K562 (cell line): ENCODE results near the gene IFRD1. TPM values are rescaled to one million over a fixed set of nuclear protein-coding genes. Genes with fewer than 3 reads are reported as not detected.

Experiments used
- ATAC-seq: fragments of 200-7000 bp; cut with Tn5 transposase; 3 replicates; pipeline ENCODE4 v1.9.1; 2020; ENCODE audit warnings: moderate library complexity
- BruUV-seq: library from RNA; stranded (reverse); fragments of 400-500 nt; replicated peaks from 2 replicates; lab custom pipeline; 2021; lab: Mats Ljungman, UMichigan
- CTCF ChIA-PET: fragments of 300-600 bp; formaldehyde crosslinking; extraction: SDS; loops from one replicate; lab custom pipeline; 2021; ENCODE audit warnings: low intra/inter-chr PET ratio; lab: Yijun Ruan, JAX
- POLR2A ChIA-PET: fragments of 300-600, 350-650 bp; sonication (Branson Sonifier 250); formaldehyde crosslinking; extraction: SDS; loops from one replicate; lab custom pipeline; 2021; ENCODE audit warnings: antibody characterized with exemption, inconsistent platforms; lab: Yijun Ruan, JAX
- DNase-seq, 4 experiments: peaks; one replicate each; pipeline versions ENCODE4 v3.0.0 to v3.0.0-alpha.2; 2011 to 2018; ENCODE audit warnings: low spot score in 3 of 4, mixed read lengths in 3 of 4; ENCODE audit errors: extremely low read depth in 1 of 4
- FAIRE-seq: peaks from 2 replicates; lab custom pipeline; 2011; peaks lifted over from hg19 to GRCh38; lab: Jason Lieb, UNC
- H2AFZ ChIP-seq: 2 replicates; pipeline ENCODE4 v1.6.0; 2011; ENCODE audit warnings: low read depth, low read length, control low read depth, inconsistent platforms
- H3K27ac ChIP-seq: fragments of 200-600 bp; 3 replicates; pipeline ENCODE4 v1.8.0; 2011; ENCODE audit warnings: low read depth, mild to moderate bottlenecking, control low read depth, inconsistent platforms, low read length, moderate library complexity, mixed read lengths; ENCODE audit errors: extremely low read depth
- H3K27me3 ChIP-seq, 2 experiments: fragments of 300-600 bp in 1 of 2; 2 replicates in 1 of 2; 3 replicates in 1 of 2; pipeline versions ENCODE4 v1.6.0 to v1.8.0; 2011; ENCODE audit warnings: inconsistent platforms in 2 of 2, low read length in 2 of 2, mild to moderate bottlenecking in 1 of 2, mixed read lengths in 1 of 2, moderate library complexity in 1 of 2; ENCODE audit not compliant: control insufficient read depth in 2 of 2, insufficient read depth in 2 of 2
- H3K36me3 ChIP-seq: fragments of 300-600 bp; 3 replicates; pipeline ENCODE4 v1.8.0; 2011; ENCODE audit warnings: mild to moderate bottlenecking, low read length, inconsistent platforms; ENCODE audit not compliant: control insufficient read depth, insufficient read depth
- H3K4me1 ChIP-seq, 2 experiments: fragments of 200-600 bp in 1 of 2; replicated peaks in 1 of 2; 2 replicates in 1 of 2; 3 replicates in 1 of 2; pipeline versions ENCODE4 v1.5.1 to v1.8.0; 2011; ENCODE audit warnings: inconsistent platforms in 2 of 2, low read length in 2 of 2, mild to moderate bottlenecking in 1 of 2, mixed read lengths in 1 of 2, moderate library complexity in 1 of 2; ENCODE audit not compliant: control insufficient read depth in 2 of 2, insufficient read depth in 2 of 2
- H3K4me2 ChIP-seq: 2 replicates; pipeline ENCODE4 v1.6.1; 2011; ENCODE audit warnings: low read length, control low read depth, inconsistent platforms, mixed read lengths; ENCODE audit not compliant: insufficient read depth
- H3K4me3 ChIP-seq: fragments of 200-600 bp; sonication (generic), shearing (Covaris generic); 2 replicates; pipeline ENCODE4 v1.5.1; 2016; ENCODE audit warnings: control low read depth, inconsistent platforms
- H3K79me2 ChIP-seq: fragments of 200-600 bp; 3 replicates; pipeline ENCODE4 v1.8.0; 2011; ENCODE audit warnings: low read length, inconsistent platforms; ENCODE audit not compliant: control insufficient read depth, insufficient read depth
- H3K9ac ChIP-seq, 2 experiments: 2 replicates each; pipeline versions ENCODE4 v1.6.0 to v1.6.1; 2011; ENCODE audit warnings: low read depth in 2 of 2, low read length in 2 of 2, control low read depth in 1 of 2, inconsistent platforms in 1 of 2, mild to moderate bottlenecking in 1 of 2, mixed read lengths in 1 of 2; ENCODE audit not compliant: insufficient read depth in 1 of 2
- H3K9me1 ChIP-seq: one replicate; pipeline ENCODE4 v1.6.0; 2011; ENCODE audit warnings: inconsistent platforms, mild to moderate bottlenecking, low read length, moderate library complexity; ENCODE audit not compliant: control insufficient read depth, insufficient read depth
- H3K9me3 ChIP-seq: replicated peaks from 2 replicates; pipeline ENCODE4 v1.5.1; 2011; ENCODE audit warnings: low read depth, low read length, inconsistent platforms; ENCODE audit not compliant: control insufficient read depth, insufficient read depth
- H4K20me1 ChIP-seq: replicated peaks from 2 replicates; pipeline ENCODE4 v1.6.1; 2011; ENCODE audit warnings: low read length, inconsistent platforms, mixed read lengths; ENCODE audit not compliant: control insufficient read depth, insufficient read depth
- ATF3 ChIP-seq, 2 experiments: fragments of 450-650 bp in 1 of 2; sonication (generic) in 1 of 2; formaldehyde crosslinking in 1 of 2; IDR thresholded peaks in 1 of 2; conservative IDR thresholded peaks in 1 of 2; 2 replicates each; pipeline versions ENCODE4 v1.6.1 to v1.8.1; 2016 to 2023; ENCODE audit warnings: mild to moderate bottlenecking in 2 of 2, moderate library complexity in 2 of 2, inconsistent platforms in 1 of 2, missing genetic modification reagents in 1 of 2
- BACH1 ChIP-seq: fragments of 200-800 bp; sonication (Bioruptor generic); IDR thresholded peaks from 2 replicates; pipeline ENCODE4 v1.6.1; 2016; ENCODE audit warnings: missing genetic modification characterization, missing compliant biosample characterization
- BRF1 ChIP-seq: IDR thresholded peaks from 3 replicates; pipeline ENCODE4 v1.6.1; 2011; ENCODE audit warnings: borderline replicate concordance, mild to moderate bottlenecking; ENCODE audit not compliant: insufficient read length; ENCODE audit errors: extremely low read depth
- CHD4 ChIP-seq: fragments of 200-600 bp; sonication (generic); IDR thresholded peaks from 3 replicates; pipeline ENCODE4 v1.6.1; 2012; ENCODE audit warnings: low read depth, mild to moderate bottlenecking, mixed read lengths, low read length, inconsistent platforms; ENCODE audit not compliant: insufficient read depth, insufficient replicate concordance, poor library complexity, severe bottlenecking
- E2F4 ChIP-seq: sonication (generic); formaldehyde crosslinking; IDR thresholded peaks from 2 replicates; pipeline ENCODE4 v1.8.0; 2022; ENCODE audit warnings: mild to moderate bottlenecking, low read depth, missing genetic modification reagents
- HNRNPK ChIP-seq: fragments of 200-400 bp; formaldehyde crosslinking; IDR thresholded peaks from one replicate; pipeline ENCODE4 v1.6.1; 2018; ENCODE audit warnings: mild to moderate bottlenecking, low read depth, low read length; ENCODE audit not compliant: poor library complexity, severe bottlenecking
- MEF2A ChIP-seq: IDR thresholded peaks from 2 replicates; pipeline ENCODE4 v1.6.1; 2011; ENCODE audit warnings: low read depth, mild to moderate bottlenecking, low read length, moderate library complexity; ENCODE audit not compliant: control insufficient read depth
- NR3C1 ChIP-seq: sonication (generic); formaldehyde crosslinking; IDR thresholded peaks from 2 replicates; pipeline ENCODE4 v1.8.1; 2022; ENCODE audit warnings: missing genetic modification reagents
- PKNOX1 ChIP-seq: fragments of 450-650 bp; IDR thresholded peaks from 2 replicates; pipeline ENCODE4 v1.6.1; 2016
- PPARD ChIP-seq: fragments of 250-450 bp; sonication (Bioruptor Pico); IDR thresholded peaks from 2 replicates; pipeline ENCODE4 v1.8.0; 2022; ENCODE audit warnings: inconsistent platforms, mild to moderate bottlenecking, moderate library complexity
- SRSF9 ChIP-seq: fragments of 200-400 bp; formaldehyde crosslinking; IDR thresholded peaks from 2 replicates; pipeline ENCODE4 v1.6.1; 2017; ENCODE audit warnings: low read depth, low read length, borderline replicate concordance
- THRA ChIP-seq: fragments of 450-650 bp; IDR thresholded peaks from 2 replicates; pipeline ENCODE4 v1.6.1; 2017; ENCODE audit warnings: mild to moderate bottlenecking, moderate library complexity
- VEZF1 ChIP-seq: fragments of 200-800 bp; sonication (Bioruptor generic); IDR thresholded peaks from 2 replicates; pipeline ENCODE4 v1.6.1; 2017; ENCODE audit warnings: missing genetic modification characterization, missing compliant biosample characterization
- WGBS: fragments of 100-300 bp; shearing (Covaris generic); methylation state at CpG from one replicate; pipeline ENCODE4 v1.1.6; 2016; ENCODE audit warnings: low coverage, mixed read lengths; ENCODE audit not compliant: insufficient coverage; ENCODE audit errors: missing lambda C conversion rate; 5-methylcytosine and 5-hydroxymethylcytosine counted together
- in situ Hi-C: fragments of 300-500 bp; cut with MboI; formaldehyde crosslinking; loops from 4 replicates; pipeline ENCODE4 v1.15.0; 2018; ENCODE audit warnings: inconsistent platforms, mixed read lengths
- intact Hi-C: fragments of 100-400 bp; cut with micrococcal nuclease; formaldehyde crosslinking; loops from 2 replicates; pipeline ENCODE4 v1.14.2; 2022
- polyA plus RNA-seq, 8 experiments: library from polyadenylated mRNA; depleted of rRNA in 4 of 8; stranded (reverse) in 5 of 8; unstranded in 3 of 8; fragments of >200 nt; fragmentation: Nextera tagmentation in 2 of 8; fragmentation: Illumina TruSeq in 1 of 8; extraction: Ambion mirVana in 2 of 8; extraction: Trizol in 1 of 8; gene quantifications; 2 replicates each; pipeline versions ENCODE4 v1.2.1 to v1.2.3, GENCODE V29; 2011 to 2014; ENCODE audit warnings: inconsistent platforms in 1 of 8, missing spikeins in 1 of 8
- total RNA-seq, 7 experiments: library from RNA; depleted of rRNA in 6 of 7; stranded (reverse); fragments of >200 nt in 6 of 7; fragmentation: Illumina TruSeq in 2 of 7; extraction: Trizol in 2 of 7; gene quantifications; 2 replicates each; pipeline versions ENCODE4 v1.2.1 to v1.2.3, GENCODE V29; 2011 to 2021; ENCODE audit warnings: low replicate concordance in 1 of 7

The IFRD1 gene
- total and polyA plus RNA-seq, 9 of the 15 experiments (the other 6 are each of a cell fraction or from before 2014, with no cell fraction given), result 27.6 to 81.8 (median 68.1) TPM

- WGBS, result 47% methylated on average over 4 of the region's 4 CpGs
- 0 out of 3 replicates have a peak, but pooled peaks have one; percentile 14 for ATAC-seq
- Histone ChIP-seq H3K4me2 (no peak overlapping the region), H2AFZ (peak overlapping the region; percentile 9; the same call in 1 of the 2 replicates), H3K79me2 (no peaks in the 10 kb centered on the region), H3K9me1 (no peaks in the 10 kb centered on the region), H3K9me3 (no peaks in the 10 kb centered on the region), H3K36me3 (no peaks in the 10 kb centered on the region), H3K27me3 (no peaks in the 10 kb centered on the region), H3K4me1 (peaks cover 4 to 32% of the 10 kb centered on the region in 2 experiments; a peak in 4 of 5 replicates), H3K4me3 (no peak overlapping the region), H3K27ac (no peak overlapping the region), H4K20me1 (0 out of 2 replicates have a peak, but pooled peaks cover 5% of the 10 kb centered on the region), H3K9ac (no peak overlapping the region)
- POLR2A ChIA-PET, result interaction anchor here (0.6 to 1.5 kb wide), 4 partner anchors 10 to 458 kb away, joined by 3 to 4 read pairs (median 4); partner anchors contain the start of gene IFRD1
- peak in 1 of 4 experiments; percentile 46 for DNase-seq
- BruUV-seq, result no TSS peak
- FAIRE-seq, result peak; percentile 46
- CTCF ChIA-PET, result no interaction called here
- in situ Hi-C loops (no loop called here), intact Hi-C loops (no loop called here)
- TF ChIP-seq VEZF1 (CRISPR knock-in tag) (no peak; the same call in 1 of the 2 replicates), PKNOX1 (no peak), NR3C1 (CRISPR knock-in tag) (no peak), CHD4 (no peak), MEF2A (peak; percentile 93), BRF1 (no peak), BACH1 (tag) (no peak), SRSF9 (no peak), THRA (no peak), E2F4 (CRISPR knock-in tag) (no peak), PPARD (CRISPR knock-in tag) (no peak), HNRNPK (no peak), ATF3 (IDR thresholded peaks at IDR 0.05) (peak; percentile 62), ATF3 (CRISPR knock-in tag; conservative IDR thresholded peaks at IDR 0.05) (no peak)
Measured at GRCh38 chr7:112484671-112485167, 34.5 kb downstream of the IFRD1 start.
